HG02623 (cell line): ENCODE data around the gene OR5K2.

ENCODE experiments used
- ATAC-seq: cut with Tn5 transposase; IDR thresholded peaks from one replicate; pipeline ENCODE4 v1.9.1; 2021; ENCODE audit warnings: moderate library complexity; ENCODE audit not compliant: unreplicated experiment

The OR5K2 gene

DNA sequence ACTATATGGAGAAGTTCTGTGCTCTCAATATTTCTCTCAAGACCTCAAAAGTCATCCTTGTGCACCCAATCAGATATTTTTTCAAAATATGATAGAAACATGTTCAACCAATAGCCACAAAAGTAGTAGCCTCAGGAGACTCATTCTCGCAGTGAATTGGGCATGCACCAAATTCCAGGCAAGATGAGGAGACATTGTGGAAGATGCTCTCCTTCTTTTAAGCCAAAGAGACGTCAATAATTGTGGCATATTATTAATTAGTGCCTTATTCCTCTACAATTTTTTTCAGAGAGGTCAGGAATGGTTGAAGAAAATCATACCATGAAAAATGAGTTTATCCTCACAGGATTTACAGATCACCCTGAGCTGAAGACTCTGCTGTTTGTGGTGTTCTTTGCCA lies at the start of gene OR5K2:
OR5K2 (plus strand) TSS at position 301 of the 400 bp plus-strand sequence; CDS start at position 301, 0 bp downstream.
- no peak for ATAC-seq

- no peak for ATAC-seq
These were observed 47.8 kb upstream of the OR5K2 start for GRCh38 chr3:98449606-98450193.

- no peak for ATAC-seq
These were observed 47.1 kb upstream of the OR5K2 start for GRCh38 chr3:98450372-98450771.

- ATAC-seq: no peak
These were observed 43.7 kb upstream of the OR5K2 start for GRCh38 chr3:98453827-98454226.

DNA sequence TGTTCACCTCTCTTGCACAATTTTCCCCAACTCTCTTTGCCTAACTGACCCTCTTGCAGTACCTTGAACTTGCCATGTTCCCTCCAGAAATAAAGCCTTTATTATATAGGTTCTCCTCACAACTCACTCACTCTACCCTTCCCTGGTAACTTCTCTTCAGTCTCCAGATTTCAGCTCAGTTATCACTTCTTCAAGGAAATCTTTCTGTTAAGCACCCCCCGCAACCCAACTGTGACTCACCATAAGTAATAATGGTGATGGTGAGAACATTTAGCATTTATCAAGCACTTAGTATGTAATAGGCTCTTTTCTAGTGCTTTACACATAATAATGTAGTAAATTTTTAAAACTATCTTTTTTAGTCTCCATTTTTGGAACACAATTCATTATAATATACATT lies 42.6 kb upstream of the OR5K2 start:
- ATAC-seq: no peak

DNA sequence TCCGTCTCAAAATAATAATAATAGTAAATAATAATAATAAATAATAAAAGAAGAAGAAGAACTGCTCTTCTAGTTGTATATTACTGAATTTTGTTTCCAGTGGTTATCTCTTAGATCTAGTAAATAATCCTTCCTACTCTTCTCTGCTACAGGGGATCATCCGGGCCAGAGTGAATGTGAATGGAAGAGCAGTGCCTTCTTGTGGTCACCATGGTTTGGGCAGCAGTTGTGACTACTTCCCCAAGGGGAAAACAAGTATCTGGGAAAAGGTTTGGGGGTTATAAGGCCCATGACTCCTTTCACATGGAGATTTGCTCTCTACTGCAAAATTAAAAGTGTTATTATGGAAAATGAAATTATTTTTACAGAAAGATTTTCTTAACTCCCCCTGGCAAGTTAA lies 39.9 kb upstream of the OR5K2 start:
- no peak for ATAC-seq

DNA sequence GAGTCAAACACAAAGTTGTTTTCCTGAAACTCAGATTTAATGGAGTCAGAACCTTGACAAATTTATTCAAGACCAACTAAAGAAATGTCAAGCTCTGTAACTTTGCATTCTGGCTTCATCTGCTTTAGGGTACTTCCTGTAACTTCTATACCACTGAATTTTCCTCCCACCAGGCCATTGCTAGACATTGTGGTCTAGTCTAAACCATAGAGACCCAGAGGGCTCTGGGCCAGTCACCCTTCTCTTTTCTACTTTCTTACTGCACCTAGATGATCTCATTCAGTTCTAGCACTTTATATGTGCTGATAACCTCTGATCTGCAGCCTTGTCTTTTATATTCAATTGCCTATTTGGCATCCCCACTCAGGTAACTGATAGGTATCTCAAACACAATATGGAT lies 37.3 kb upstream of the OR5K2 start:
- no peak for ATAC-seq

DNA sequence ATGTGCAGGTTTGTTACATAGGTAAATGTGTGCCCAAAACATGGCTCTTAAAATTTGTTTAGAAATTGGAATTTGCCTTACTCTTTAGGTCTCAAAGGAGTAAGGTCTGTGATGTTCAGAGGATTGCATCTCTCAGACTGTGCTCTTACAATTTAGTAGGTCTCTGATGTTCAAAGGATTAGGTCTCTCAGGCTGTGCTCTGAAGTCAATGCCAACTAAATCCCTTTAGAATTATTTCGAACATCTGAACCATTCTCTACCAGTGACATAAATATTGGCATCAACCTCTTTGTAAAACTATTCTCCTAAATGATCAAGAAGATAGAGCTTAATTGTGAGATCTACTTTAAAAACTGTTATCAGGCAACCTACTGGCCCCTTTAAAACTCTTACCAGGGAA lies 34.6 kb upstream of the OR5K2 start, which contains the start of gene OR5K1:
OR5K1 (plus strand) TSS at position 301 of the 400 bp plus-strand sequence. CDS start 6,376 bp downstream, outside the sequence.
- ATAC-seq: no peak

DNA sequence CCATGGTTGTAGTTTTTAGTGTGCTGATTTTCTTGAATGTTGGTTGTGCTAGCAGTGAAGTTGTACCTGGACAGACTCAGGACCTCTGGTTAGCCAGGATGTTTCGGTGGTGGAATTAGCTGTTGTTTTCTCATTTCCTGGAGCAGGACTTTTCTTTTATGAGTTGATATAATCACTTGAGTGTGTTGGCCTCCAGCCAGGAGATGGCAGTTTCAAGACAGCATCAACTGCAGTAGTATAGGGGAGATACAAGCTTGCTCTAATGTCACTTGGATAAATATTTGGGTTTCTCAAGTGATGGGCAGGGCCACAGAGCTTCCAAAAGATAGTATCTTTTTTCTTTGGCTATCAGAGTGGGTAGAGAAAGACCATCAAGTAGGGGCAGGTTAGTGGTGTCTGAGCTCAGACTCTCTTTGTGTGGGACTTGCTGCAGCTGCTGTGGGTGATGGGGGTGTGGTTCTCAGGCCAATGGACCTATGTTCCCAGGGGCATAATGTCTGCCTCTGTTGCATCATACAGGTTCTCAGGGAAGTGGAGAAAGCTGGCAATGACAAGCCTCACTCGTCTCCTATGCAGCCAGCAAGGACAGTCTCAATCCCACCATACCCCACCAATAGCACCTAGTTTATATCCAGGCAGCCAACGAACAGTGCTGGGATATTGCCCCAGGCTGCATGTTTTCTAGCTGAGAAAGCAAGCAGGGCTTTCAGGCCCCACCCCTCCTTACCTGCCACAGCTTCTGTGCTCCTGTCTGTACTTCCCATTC lies 14.6 kb upstream of the OR5K2 start:
- ATAC-seq: no peak

DNA sequence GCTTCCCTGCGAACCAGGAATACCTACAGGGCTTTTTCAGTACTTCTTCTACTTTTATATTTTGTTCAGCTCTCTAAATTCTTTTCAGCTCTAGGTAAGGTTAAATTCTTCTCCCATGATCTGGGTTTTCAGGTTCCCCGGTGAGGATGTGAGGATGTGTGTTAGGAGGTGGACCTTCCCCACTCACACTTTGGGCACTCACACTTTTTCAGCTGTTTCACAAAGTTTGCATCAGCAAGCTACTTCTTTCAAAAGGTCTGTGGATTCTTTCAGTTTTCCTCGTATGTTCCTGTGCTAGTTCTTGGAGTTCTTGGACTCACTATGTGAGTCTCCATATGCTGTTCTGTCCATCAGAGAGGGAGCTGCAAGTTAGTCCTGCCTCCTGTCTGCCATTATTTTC lies 13.9 kb upstream of the OR5K2 start:
- no peak for ATAC-seq

- ATAC-seq: no peak
These were observed 2.5 kb downstream of the OR5K2 start for GRCh38 chr3:98500019-98500418.

DNA sequence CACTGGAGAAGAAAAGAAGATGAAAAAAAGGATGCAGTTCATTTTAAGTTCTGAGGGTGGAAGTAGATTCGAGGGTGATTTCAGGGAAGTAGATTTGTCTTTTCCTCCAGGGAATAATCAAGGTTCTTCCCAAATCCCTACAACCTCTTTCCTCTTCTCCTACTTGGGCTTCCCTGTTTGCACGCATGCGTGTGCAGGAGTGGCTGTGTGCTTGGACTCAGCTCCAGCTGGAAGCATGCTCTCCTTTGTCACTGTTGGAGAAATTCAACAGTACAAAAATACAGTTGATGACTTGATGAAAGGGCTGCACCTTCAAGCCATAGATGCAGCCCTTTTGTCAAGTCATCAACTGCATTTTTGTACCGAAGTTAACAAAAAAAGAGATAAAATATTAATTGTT lies 3.8 kb downstream of the OR5K2 start:
- no peak for ATAC-seq

GRCh38 chr3:98501863-98502576 lies 4.5 kb downstream of the OR5K2 start:
- no peak for ATAC-seq

DNA sequence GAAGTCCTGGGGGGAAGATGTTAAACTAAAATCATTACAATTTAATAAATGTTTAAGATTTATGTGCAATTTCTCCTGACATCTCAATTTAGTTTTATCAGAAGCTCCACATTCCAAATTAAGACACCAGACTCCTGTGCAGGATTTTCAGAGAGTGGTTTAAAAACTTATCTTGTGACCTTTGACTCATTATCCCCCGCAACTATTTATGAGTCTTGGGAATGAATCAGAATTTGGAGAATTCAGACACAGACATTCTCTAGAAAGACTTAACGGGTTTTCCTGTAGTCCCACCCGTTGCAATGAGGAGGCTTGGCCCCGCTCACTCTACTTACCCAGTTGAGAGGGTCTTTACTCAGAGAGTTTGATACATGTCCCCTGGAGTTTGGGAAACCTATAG lies 7.1 kb downstream of the OR5K2 start:
- ATAC-seq: no peak

DNA sequence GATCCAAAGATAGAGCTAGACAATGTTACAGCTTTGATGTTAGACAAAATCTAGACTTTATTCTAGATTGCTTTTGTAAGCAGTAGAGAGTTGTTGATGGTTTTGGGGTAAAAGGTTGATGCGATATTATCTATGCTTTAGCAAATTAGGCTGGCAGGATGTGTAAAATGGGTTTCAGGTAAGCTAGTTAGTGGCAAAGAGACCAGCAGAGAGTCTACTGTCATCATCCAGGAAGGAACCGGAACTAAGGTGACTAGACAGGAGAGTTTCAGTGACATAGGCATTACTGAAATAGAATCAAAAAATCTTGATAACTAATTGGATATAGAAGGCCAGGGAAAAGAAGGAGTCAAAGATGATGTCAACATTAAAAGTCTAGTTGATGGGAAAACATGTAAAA lies 11.1 kb downstream of the OR5K2 start:
- no peak for ATAC-seq

DNA sequence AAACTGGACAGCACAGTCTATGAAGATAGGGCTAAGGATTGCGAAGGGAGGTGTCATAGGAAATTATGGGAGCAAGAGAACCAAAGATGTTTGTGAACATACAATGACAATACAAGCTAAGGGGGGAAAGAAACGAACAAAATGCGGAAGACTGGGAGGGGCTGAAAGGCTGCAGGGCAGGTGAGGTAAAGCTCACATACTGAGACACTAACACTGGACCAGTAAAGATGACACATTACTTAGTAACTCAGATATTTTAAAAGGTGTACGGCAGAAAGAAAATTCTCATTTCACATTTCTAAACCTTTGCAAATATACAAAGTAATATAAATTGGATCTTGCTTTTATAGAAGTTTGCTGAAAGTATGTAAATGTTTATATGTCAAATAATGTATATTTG lies 15.1 kb downstream of the OR5K2 start:
- no peak for ATAC-seq

- no peak for ATAC-seq
These were observed 15.6 kb downstream of the OR5K2 start for GRCh38 chr3:98513091-98513511.

DNA sequence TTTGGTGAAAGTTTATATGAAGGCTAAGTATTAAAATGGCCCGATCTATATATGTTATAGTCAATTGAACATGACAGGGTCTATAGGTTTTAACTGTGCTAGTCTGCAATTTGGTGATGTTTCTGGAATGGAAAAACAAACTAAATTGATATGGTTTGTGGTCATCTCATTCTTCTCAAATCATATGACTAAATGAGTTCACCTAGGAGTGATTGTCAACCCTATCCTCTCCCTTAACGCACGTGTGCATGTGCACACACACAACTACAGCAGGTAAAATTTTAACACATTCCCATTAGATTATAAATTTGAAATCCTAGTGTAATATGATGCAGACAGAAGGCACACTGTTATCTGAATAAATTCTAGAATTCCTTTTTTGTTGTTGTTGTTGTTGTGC lies 16.3 kb downstream of the OR5K2 start:
- no peak for ATAC-seq

DNA sequence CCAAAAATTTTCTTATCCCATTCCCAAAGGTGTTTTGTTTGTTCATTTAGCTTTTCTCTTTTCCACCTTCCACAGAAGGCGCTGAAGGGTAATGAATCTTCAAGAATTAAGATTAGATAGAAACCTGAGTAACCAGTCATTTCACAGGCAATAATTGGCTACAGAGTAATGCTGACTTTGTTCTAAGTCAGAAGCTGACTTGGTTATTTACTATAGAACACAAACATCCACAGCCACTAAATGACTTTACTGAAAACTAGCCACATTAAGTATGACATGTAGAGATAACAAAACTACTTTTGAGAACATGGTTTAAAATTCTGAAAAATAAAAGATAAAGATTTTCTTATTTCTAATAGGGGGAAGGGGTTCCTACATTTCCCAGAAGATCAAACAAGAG lies 17.5 kb downstream of the OR5K2 start:
- ATAC-seq: no peak

DNA sequence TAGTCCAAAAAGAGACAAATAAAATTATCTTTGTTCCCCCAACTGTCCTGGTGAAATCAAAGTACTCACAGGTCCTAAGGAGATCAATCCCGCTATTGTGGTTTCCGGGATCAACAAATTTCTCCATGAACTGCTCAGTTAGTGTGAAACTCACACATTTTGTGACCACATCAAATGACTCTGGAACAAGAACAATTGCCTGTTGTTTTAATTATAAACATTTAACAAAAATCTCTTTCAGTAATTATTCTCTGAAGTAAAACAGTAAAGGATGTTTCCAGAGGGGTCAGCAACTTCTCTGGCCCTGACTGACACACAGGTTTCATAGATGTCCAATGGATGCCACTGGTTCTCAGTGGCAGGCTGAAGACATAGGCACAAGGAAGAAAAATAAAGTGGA lies 21.3 kb downstream of the OR5K2 start:
- ATAC-seq: no peak

- no peak for ATAC-seq
These were observed 21.9 kb downstream of the OR5K2 start for GRCh38 chr3:98519351-98519750.
